ENCODE measurements around the gene PJA1.

PJA1 gene

GRCh38 chrX:69172937-69173336 is 7.7 kb upstream of the PJA1 start:
- TF ChIP-seq TAF1 (IDR thresholded peaks at IDR 0.05; ENCODE audit: borderline replicate concordance, insufficient read depth, low read length) (no peak), REST (IDR thresholded peaks at IDR 0.05; ENCODE audit: insufficient read depth in 1 of 2, low read depth in 2 of 2, low read length in 2 of 2) (no peak), POLR2AphosphoS5 (IDR thresholded peaks at IDR 0.05; ENCODE audit: low read depth, low read length) (no peak), SIN3A (IDR thresholded peaks at IDR 0.05; ENCODE audit: borderline replicate concordance, insufficient read depth, low read length) (no peak), FOXP2 (optimal IDR thresholded peaks at IDR 0.05; ENCODE audit: borderline replicate concordance, extremely low read depth, extremely low read length, insufficient read depth) (no peak)

DNA sequence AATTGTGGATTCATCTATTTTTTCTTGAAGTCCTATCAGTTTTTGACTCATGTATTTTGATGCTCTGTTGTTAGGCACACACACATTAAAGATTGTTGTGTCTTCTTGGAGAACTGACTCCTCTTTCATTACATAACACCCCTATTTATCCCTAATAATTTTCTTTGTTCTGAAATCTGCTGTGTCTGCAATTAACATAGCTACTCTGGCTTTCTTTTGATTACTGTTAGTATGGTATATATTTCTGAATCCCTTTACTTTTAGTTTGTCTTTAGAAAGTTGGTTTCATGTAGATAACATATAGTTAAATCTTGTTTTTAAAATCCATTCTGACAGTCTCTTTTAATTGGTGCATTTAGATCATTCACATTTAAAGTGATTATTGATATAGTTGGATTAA is 5.1 kb upstream of the PJA1 start:
- TF ChIP-seq REST (IDR thresholded peaks at IDR 0.05; ENCODE audit: insufficient read depth in 1 of 2, low read depth in 2 of 2, low read length in 2 of 2) = no peak
- TF ChIP-seq SIN3A (IDR thresholded peaks at IDR 0.05; ENCODE audit: borderline replicate concordance, insufficient read depth, low read length) = no peak
- TF ChIP-seq FOXP2 (optimal IDR thresholded peaks at IDR 0.05; ENCODE audit: borderline replicate concordance, extremely low read depth, extremely low read length, insufficient read depth) = no peak
- no peak for TF ChIP-seq POLR2AphosphoS5 (IDR thresholded peaks at IDR 0.05; ENCODE audit: low read depth, low read length)
- no peak for TF ChIP-seq TAF1 (IDR thresholded peaks at IDR 0.05; ENCODE audit: borderline replicate concordance, insufficient read depth, low read length)

DNA sequence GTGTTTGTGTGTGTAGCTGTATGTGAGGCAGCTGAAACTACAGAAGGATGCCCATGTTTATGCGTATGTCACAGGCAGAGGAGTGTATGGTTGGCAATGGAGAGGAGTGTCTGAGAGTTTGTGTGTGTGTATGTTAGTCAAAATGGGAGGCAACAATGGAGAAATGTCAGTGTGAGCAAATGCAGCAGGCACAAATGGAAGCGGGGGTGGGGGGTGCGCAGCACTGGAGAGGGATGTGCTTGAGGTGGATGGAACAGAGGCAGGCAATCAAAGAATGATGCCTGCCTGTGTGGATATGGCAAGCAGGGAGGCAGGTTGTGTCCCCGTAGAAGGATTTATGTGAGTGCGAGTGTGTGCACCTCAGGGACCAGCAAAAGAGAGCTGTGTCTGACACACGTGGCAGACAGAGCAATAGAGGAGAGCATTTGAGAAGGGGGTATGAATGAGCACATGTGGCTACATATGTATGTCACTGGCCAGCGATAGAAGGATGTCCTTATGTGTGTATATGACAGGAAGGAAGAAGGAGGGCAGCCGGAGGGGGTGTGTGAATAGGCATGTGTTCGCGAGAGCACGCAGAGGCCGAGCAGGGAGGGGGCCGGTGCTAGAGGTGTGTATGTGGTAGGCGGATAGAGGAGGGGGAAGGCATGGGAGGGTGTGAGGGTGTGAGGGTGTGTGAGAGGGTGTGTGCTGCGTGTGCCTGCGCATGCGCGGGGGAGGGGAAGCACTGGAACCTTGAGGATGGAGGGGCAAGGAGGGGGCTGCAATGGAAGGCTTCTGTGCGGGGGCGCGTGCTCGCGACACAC is 1.1 kb downstream of the PJA1 start:
- TF ChIP-seq FOXP2 (optimal IDR thresholded peaks at IDR 0.05; ENCODE audit: borderline replicate concordance, extremely low read depth, extremely low read length, insufficient read depth) (no peak), POLR2AphosphoS5 (IDR thresholded peaks at IDR 0.05; ENCODE audit: low read depth, low read length) (no peak), REST (IDR thresholded peaks at IDR 0.05; ENCODE audit: insufficient read depth in 1 of 2, low read depth in 2 of 2, low read length in 2 of 2) (no peak), SIN3A (IDR thresholded peaks at IDR 0.05; ENCODE audit: borderline replicate concordance, insufficient read depth, low read length) (no peak), TAF1 (IDR thresholded peaks at IDR 0.05; ENCODE audit: borderline replicate concordance, insufficient read depth, low read length) (no peak)

DNA sequence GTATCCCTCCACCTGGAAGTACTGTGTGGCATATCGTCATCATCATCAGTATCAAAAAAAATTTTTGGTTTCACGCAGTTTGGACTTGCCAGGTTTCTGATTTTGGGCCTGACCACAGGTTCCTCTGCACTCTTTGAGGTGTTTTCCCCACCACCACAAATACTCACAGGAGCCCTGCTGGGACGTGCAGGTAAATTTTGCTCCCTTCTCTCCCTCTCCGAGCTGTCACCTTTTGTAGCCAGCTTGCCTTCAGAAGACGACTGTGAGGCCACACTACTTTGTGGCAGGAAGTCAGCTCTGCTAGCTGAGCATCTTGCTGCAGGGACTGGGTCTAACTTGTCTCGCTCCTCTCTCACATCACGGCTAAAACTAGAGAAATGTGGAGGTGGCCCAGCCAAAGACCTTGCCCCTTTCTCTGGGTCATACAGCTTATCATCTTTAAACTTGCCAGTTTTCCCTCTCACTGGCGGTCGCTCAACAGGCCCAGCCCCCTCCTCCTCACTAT is 2.8 kb downstream of the PJA1 start:
- TF ChIP-seq FOXP2 (optimal IDR thresholded peaks at IDR 0.05; ENCODE audit: borderline replicate concordance, extremely low read depth, extremely low read length, insufficient read depth) (no peak), TAF1 (IDR thresholded peaks at IDR 0.05; ENCODE audit: borderline replicate concordance, insufficient read depth, low read length) (no peak), REST (IDR thresholded peaks at IDR 0.05; ENCODE audit: insufficient read depth in 1 of 2, low read depth in 2 of 2, low read length in 2 of 2) (no peak), POLR2AphosphoS5 (IDR thresholded peaks at IDR 0.05; ENCODE audit: low read depth, low read length) (no peak)
